Sigmoid colon (tissue), 4 donors: Measurements from ENCODE around the gene ITGB8.

ENCODE experiments used
- CTCF ChIP-seq, 4 experiments: fragments of 450-650 bp in 3 of 4; fragments of 200-600 bp in 1 of 4; IDR thresholded peaks; one replicate each; pipeline ENCODE4 v1.5.1; 2016 to 2019; ENCODE audit warnings: antibody characterized with exemption in 4 of 4, mild to moderate bottlenecking in 3 of 4, moderate library complexity in 2 of 4
- EP300 ChIP-seq, 4 donors: sonication (generic); formaldehyde crosslinking; IDR thresholded peaks; one replicate each; pipeline ENCODE4 v1.6.1; 2017; ENCODE audit warnings: antibody characterized with exemption in 4 of 4
- POLR2A ChIP-seq, 2 donors: fragments of 450-650 bp; IDR thresholded peaks; one replicate each; pipeline ENCODE4 v1.6.1; 2016; ENCODE audit warnings: antibody characterized with exemption in 2 of 2, mild to moderate bottlenecking in 2 of 2, moderate library complexity in 2 of 2
- POLR2AphosphoS5 ChIP-seq, 4 donors: sonication (generic); formaldehyde crosslinking; IDR thresholded peaks; one replicate each; pipeline ENCODE4 v1.6.1; 2017; ENCODE audit warnings: antibody characterized with exemption in 4 of 4

- no peak for TF ChIP-seq CTCF (IDR thresholded peaks at IDR 0.05)
- no peak for TF ChIP-seq POLR2AphosphoS5 (IDR thresholded peaks at IDR 0.05)
- no peak for TF ChIP-seq POLR2A (IDR thresholded peaks at IDR 0.05)
- TF ChIP-seq EP300 (IDR thresholded peaks at IDR 0.05): no peak
Observed at GRCh38 chr7:20313626-20314025, 17.1 kb upstream of the ITGB8 start.
